GM18526 (cell line): ENCODE data around the gene CCDC14.

Experiments used
- POLR2A ChIP-seq: IDR thresholded peaks from 3 replicates; pipeline ENCODE4 v1.6.1; 2011; ENCODE audit not compliant: insufficient read length; ENCODE audit errors: extremely low read depth

The CCDC14 gene

DNA sequence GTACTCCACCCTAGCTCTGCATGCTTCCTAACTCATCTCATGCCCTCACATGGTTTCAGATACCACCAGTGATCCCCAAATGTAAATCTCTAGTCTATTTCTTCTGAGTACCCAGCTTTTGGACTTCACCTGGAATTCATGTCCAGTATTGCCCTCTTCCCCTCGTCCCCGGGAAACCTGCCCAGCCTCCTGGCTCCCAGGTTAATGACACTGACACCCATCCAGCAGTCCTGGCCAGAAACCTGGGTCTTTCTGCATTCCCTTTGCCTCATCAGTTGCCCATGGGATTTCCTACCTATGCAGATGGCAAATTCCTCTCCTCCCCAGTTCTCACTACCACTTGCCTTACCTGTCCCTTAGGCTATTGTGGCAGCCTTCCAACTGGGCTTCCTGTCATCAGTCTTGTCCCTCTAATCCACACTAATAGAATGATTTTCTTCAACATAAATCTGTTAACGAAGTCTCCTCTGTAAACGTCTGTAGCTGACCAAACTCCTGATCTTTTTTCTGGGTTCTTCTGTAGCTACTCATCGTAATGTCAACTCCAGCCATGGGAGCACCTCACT is 61.6 kb downstream of the CCDC14 start:
- no peak for TF ChIP-seq POLR2A

DNA sequence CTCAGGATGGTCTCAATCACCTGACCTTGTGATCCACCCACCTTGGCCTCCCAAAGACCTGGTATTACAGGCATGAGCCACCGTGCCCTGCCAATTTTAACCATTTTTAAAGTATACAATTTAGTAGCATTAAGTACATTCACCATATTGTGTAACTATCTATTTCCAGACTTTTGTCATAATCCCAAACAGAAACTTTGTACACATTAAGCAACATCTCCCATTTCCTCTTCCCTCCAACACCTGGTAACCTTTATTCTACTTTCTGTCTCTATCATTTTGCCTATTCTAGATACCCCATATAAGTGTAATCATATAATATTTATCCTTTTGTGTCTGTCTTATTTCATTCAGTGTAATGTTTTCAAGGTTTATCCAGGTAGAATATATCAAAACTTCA is 68.0 kb downstream of the CCDC14 start:
- TF ChIP-seq POLR2A = no peak

DNA sequence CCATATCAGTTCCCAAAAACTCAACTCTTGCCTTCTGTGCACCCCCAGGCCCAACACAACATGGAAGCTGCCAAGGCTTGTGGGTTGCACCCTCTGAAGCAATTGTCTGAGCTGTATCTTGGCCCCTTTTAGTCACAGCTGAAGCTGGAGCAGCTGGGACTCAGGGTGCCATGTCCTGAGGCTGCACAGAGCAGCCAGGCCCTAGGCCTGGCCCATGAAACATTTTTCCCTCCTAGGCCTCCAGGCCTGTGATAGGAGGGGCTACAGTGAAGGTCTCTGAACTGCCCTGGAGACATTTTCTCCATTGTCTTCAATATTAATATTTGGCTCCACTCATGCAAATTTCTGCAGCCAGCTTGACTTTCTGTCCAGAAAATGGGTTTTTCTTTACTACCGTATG is 68.8 kb downstream of the CCDC14 start:
- TF ChIP-seq POLR2A = no peak

DNA sequence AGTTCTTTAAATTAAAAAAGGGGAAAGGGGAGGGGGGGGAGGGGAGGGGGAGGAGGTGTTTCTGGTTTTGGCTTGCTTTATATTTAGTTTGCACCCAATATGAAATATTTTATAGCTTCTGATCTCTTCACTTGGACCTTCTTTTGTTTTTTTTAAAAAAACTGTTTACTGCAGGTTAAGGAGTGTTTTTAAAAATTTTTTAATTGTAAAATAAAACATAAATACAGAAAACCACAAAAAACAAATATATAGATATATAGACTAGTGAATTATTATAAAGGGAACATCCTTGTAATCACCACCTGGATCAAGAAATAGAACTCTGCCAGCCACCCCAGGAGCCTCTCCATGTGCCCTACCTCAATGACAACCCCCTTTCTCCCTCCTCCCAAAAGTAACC is 76.0 kb downstream of the CCDC14 start:
- no peak for TF ChIP-seq POLR2A

DNA sequence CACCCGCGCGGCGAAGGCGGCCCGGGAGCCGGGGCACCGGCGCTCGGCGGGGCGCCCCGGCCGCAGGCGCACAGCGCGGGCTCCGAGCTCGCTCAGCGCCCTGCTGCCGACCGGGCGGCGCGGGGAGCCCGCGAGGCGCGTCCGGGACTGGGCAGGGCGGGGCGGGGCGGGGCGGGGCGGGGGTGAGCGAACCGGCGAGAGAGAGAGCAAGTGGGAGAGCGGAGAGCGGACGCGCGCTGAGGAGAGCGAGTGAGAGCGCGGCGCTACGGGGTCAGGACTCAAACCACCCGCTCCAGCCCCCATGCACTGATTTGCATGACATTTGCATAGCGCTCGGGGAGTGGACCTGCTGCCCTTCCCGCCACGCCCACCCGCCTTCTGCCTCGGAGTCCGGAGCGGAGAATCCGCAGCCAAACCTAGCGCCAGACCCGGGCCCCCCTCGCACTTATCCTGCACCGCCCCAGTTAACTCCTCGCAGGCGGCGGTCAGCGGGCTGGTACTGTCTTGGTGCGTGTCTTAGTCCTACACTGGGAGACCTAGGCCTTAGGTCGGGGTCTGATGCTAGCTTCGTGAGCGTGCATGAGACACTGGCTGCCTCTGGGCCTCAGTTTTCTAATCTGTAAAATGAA is 76.7 kb downstream of the CCDC14 start, which contains the start of gene MYLK:
Gene MYLK, minus strand, starts transcription at position 130 of the 629 bp plus-strand sequence. CDS start 90,491 bp downstream, outside the sequence.
- TF ChIP-seq POLR2A = no peak

DNA sequence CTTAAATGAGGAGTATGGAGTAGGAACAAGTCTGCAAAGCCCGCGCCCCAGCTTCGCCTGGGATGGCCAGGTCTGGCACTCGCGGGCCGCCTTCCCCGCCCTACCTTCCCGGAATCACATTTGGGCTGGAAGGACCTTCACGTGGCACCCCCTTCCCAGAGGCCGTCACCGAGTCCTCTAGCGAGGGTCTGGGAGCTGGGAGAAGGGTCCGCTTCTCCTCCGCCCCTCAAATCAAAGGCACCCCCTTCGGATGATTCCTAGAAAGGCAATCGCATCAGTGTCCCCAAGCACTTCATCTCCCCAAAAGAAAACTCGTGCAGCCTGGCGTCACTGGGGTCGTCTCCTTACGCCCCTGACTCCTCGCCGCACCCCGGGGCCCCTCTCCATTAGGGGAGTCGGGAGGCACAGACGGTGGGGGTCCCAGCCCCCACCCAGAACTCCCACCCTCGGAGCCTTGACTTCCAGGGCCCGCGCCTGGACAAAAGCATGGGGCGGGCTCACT is 77.3 kb downstream of the CCDC14 start:
- no peak for TF ChIP-seq POLR2A

DNA sequence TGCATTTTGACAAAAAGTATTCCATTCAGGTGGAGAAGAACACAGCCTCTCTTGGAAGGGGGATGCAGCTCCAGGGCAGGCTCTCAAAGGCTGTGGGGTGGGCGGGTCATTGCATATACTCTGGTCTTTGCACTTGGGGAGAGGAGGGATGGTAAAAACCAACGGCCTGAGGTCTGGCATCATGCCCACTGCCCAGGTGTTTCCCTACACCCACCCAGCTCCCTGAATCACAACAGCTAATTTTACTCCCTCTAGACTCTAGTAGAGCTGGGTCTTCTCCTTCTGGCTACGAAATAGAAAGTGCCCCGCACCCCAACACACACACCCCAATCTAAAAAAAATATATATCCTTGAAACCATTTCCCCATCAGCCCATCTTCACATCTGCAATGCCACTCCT is 77.9 kb downstream of the CCDC14 start:
- no peak for TF ChIP-seq POLR2A

DNA sequence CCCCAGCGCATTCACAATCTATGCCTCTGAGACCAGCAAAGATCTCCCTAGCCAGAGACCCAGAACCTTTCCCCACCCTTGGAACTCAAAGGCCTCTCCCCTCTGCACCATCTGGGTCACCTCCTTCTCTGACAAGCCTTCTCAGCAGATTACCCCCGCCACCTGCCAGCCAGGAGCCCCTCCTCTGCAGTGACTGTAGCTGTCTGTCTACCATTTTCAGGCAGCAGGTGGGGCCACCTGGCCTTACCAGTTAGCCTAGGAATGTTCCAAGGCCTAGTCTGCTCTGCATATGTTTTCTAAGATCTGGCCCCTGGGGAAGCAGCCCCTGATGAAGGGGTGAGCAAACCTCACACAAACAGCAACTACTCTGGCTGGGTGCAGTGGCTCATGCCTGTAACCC is 79.3 kb downstream of the CCDC14 start:
- TF ChIP-seq POLR2A = no peak

DNA sequence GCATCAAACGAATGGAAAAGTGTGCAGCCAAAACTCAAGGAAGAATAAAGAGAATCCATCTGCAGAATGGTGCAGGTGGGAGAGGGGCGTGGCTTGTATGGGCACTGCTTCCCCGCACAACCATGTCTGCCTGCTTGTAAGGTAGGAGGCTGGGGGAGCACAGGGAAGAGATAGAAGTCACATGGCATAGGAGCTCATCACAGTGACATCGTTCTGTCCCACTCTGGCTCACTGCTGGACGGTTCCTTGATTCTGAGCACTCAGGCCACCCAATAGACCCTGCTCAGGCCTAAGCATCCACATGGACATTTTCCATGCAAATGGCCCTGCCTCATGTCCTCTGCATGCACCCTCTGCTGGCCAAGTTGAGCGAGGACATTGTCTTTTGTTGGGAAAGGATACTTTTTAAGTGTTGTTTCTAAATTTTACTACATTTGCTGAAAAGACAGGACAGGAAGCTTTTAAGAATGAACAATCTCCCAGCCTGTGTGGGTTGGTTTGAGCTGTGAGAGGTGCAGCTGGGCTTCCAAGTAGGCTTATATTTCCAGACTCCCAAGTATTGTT is 79.9 kb downstream of the CCDC14 start:
- TF ChIP-seq POLR2A = no peak

DNA sequence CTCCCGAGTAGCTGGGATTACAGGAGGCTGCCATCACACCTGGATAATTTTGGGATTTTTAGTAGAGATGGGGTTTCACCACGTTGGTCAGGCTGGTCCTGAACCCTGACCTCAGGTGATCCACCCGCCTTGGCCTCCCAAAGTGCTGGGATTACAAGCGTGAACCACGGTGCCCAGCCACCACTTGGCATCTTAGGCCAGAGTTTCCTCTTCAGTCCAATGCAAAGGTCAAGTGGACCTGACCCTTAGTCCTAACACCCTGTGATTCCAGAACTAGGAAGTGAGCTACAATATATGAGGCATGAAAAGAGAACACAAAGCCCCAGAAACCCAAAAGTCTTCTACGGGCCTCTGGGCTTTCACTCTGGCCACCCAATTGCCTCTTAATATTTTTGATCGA is 82.2 kb downstream of the CCDC14 start:
- no peak for TF ChIP-seq POLR2A

DNA sequence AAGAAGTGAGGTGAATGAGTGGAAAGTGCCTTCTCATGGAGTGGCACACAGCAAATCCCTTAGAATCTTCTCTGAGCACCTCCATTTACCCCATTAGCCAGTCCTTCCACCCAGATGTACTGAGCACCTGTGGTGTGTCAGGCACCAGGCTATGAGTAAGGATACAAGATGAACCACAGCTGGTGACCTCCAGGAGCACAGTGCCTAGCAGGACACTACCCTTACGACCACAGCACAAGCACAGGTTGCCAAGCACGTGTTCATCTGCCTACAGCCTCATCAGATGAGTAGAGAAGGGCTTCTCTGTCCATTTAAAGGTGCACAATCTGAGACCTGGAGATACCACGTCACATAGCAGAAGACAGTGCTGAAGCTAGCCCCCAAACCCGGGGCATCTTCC is 83.1 kb downstream of the CCDC14 start:
- no peak for TF ChIP-seq POLR2A

DNA sequence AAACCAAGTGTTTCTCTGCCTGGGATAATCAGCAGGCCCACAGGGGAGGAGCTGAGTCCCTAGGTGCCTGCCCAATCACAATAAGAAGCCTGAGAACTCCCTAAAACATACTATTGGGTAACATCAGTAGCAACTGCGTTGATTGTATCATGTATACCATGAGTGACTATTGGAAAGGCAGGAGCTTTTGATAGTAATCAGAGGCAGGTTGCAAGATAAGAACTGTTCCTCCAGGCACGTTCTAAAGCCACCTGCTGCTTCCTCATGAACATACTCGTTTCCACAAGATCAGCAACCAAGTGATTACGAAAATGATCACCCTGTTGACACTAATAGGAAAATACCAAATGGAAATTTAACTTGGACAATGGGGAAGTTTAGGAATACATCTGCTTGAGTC is 83.6 kb downstream of the CCDC14 start:
- TF ChIP-seq POLR2A = no peak

DNA sequence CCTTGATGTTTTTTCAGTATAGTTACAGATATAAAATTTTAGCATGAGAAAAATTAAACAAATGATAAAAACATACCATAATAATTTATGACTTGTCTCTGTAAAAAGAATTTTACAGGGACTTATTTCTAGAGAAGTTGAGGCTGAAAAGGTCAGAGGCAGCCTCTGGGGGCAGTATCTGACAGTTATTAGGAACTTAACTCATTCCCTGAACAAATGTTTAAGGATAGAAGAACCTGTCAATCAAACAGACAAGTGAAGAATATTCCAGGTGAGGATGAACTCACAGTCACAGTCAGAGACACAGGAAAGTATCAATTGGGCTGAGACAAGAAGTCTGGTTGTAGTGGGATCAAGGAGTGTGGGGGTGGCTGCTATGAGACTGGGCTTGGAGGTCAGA is 84.2 kb downstream of the CCDC14 start:
- TF ChIP-seq POLR2A = no peak

DNA sequence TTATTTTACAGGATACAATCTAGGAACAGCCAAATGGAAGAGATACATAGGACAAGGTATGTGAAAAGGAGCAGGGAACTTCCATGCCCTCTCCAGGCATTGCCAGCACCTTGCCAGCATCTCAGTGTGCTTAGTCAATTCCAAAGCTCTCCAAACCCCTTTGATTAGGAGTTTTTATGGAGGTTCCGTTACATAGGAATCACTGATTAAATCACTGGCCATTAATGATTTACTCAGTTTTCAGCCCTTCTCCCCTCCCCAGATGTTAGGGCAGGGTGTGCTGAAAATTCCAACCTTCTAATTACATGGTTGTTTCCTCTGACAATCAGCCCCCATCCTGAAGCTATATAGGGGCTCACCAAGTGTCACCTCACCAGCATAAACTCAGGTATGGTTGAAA is 88.4 kb downstream of the CCDC14 start:
- TF ChIP-seq POLR2A = no peak

DNA sequence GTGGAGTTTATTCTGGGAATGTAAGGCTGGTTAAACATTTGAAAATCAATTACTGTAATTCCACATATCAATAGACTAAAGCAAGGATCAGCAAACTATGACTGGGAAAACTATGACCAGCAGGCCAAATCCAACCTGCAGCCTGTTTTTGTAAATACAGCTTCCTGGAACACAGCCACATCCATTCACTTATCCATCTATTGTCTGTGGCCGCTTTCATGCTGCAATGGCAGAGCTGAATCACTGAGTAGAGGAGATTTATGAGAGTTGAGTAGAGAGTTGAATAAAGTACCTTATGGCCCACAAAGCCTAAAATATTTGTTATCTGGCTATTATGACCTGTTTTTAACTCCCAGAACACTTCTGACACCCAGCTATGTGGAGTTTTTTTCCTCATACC is 89.1 kb downstream of the CCDC14 start:
- TF ChIP-seq POLR2A = no peak

DNA sequence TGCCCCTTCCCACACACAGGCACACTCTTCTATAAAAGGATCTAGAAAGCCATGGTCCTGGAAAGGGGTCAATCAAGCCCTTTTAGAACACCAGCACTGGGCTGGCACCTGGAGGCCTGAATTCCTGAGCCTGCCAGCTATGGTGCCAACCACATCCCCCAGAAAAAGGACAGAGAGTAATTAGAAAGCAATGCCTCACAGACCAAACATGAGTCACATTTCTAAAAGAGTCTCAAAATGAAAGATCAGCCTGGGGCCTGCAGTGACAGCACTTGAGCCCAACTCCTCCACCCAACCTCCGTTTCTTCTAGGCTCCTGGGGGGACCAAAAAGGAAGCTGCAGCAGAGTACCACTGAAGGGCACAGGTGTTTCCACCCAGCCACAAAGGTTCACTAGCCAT is 91.0 kb downstream of the CCDC14 start:
- TF ChIP-seq POLR2A = no peak

DNA sequence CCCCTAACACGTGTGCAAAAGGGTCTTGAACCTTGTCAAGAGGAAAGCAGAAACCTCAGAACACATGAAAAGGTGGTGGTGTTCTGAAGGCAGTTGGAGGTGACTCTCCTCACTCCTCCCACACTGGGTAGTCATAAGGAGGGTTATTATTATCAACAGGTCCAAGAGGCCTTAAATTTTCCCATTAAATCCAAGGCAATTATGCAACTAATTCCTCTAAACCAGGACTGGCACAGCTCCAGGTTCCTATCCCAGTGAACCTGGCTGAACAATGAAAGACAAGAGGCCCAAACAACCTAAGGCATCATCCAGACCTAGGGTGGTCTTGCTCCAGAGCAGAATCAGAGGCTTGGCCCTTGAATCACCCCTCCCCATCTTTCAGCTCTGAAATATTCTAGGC is 91.9 kb downstream of the CCDC14 start:
- TF ChIP-seq POLR2A = no peak
